Endothelial cell of umbilical vein (primary cell): ENCODE measurements around the gene MRPL48. TPM values are rescaled to one million over a fixed set of nuclear protein-coding genes. Genes with fewer than 3 reads are reported as not detected.

ENCODE experiments used
- BruUV-seq: library from RNA; stranded (reverse); fragments of 400-500 nt; replicated peaks from 2 replicates; lab custom pipeline; 2021; lab: Mats Ljungman, UMichigan
- CTCF ChIA-PET: fragments of 300-600, 350-600 bp; sonication (Branson Sonifier 250); formaldehyde crosslinking; loops from one replicate; lab custom pipeline; 2021; ENCODE audit warnings: antibody characterized with exemption, inconsistent platforms; lab: Charles Lee
- POLR2A ChIA-PET: fragments of 300-600, 350-600 bp; sonication (Branson Sonifier 250); formaldehyde crosslinking; loops from one replicate; lab custom pipeline; 2021; ENCODE audit warnings: antibody characterized with exemption, inconsistent platforms; lab: Charles Lee
- DNase-seq: peaks from one replicate; pipeline ENCODE4 v3.0.0-alpha.2; 2011; ENCODE audit warnings: low read depth, low spot score
- FAIRE-seq: peaks from 2 replicates; lab custom pipeline; 2011; peaks lifted over from hg19 to GRCh38; lab: Jason Lieb, UNC
- H2AFZ ChIP-seq: 2 replicates; pipeline ENCODE4 v1.6.0; 2012; ENCODE audit warnings: low read depth, low read length, control low read depth, inconsistent platforms
- H3K27ac ChIP-seq: 2 replicates; pipeline ENCODE4 v1.5.1; 2011; ENCODE audit warnings: low read depth, mild to moderate bottlenecking, control low read depth, low read length, moderate library complexity; ENCODE audit not compliant: insufficient read depth
- H3K27me3 ChIP-seq, 2 experiments: 2 replicates each; pipeline versions ENCODE4 v1.6.0 to v1.6.1; 2011; ENCODE audit warnings: low read length in 2 of 2, mixed read lengths in 1 of 2; ENCODE audit not compliant: control insufficient read depth in 2 of 2, insufficient read depth in 2 of 2
- H3K36me3 ChIP-seq, 2 experiments: 2 replicates in 1 of 2; 3 replicates in 1 of 2; pipeline ENCODE4 v1.5.1; 2011; ENCODE audit warnings: low read length in 2 of 2, mild to moderate bottlenecking in 1 of 2, moderate library complexity in 1 of 2; ENCODE audit not compliant: control insufficient read depth in 2 of 2, insufficient read depth in 2 of 2; ENCODE audit errors: extremely low read depth in 1 of 2
- H3K4me1 ChIP-seq: 3 replicates; pipeline ENCODE4 v1.5.1; 2011; ENCODE audit warnings: mild to moderate bottlenecking, low read length; ENCODE audit not compliant: control insufficient read depth, insufficient read depth; ENCODE audit errors: extremely low read depth
- H3K4me2 ChIP-seq: 2 replicates; pipeline ENCODE4 v1.6.1; 2011; ENCODE audit warnings: low read length, control low read depth, mixed read lengths; ENCODE audit not compliant: insufficient read depth
- H3K4me3 ChIP-seq, 3 experiments: fragments of 200-600 bp in 1 of 3; sonication (generic), shearing (Covaris generic) in 1 of 3; replicated peaks in 1 of 3; 2 replicates each; pipeline ENCODE4 v1.5.1; 2011 to 2016; ENCODE audit warnings: control low read depth in 3 of 3, low read length in 3 of 3, mild to moderate bottlenecking in 2 of 3, inconsistent platforms in 1 of 3, low read depth in 1 of 3, moderate library complexity in 1 of 3; ENCODE audit not compliant: insufficient read depth in 1 of 3
- H3K79me2 ChIP-seq: 2 replicates; pipeline ENCODE4 v1.6.0; 2012; ENCODE audit warnings: low read length, inconsistent platforms; ENCODE audit not compliant: control insufficient read depth, insufficient read depth
- H3K9ac ChIP-seq: replicated peaks from 2 replicates; pipeline ENCODE3; 2011; ENCODE audit warnings: low read length, control low read depth; ENCODE audit not compliant: insufficient read depth; ENCODE audit errors: extremely low read depth
- H3K9me1 ChIP-seq: replicated peaks from 3 replicates; pipeline ENCODE4 v1.6.0; 2011; ENCODE audit warnings: mild to moderate bottlenecking, low read length; ENCODE audit not compliant: control insufficient read depth, insufficient read depth; ENCODE audit errors: extremely low read depth
- H3K9me3 ChIP-seq: replicated peaks from 2 replicates; pipeline ENCODE4 v1.5.1; 2012; ENCODE audit warnings: low read length, inconsistent platforms; ENCODE audit not compliant: control insufficient read depth, insufficient read depth
- H4K20me1 ChIP-seq: replicated peaks from 2 replicates; pipeline ENCODE3; 2011; ENCODE audit warnings: mild to moderate bottlenecking, low read length; ENCODE audit not compliant: control insufficient read depth, insufficient read depth; ENCODE audit errors: extremely low read depth
- EZH2 ChIP-seq: IDR thresholded peaks from 2 replicates; pipeline ENCODE4 v1.6.1; 2012; ENCODE audit warnings: borderline replicate concordance, low read depth, mild to moderate bottlenecking, moderate library complexity, low read length, inconsistent platforms; ENCODE audit not compliant: severe bottlenecking
- FOS ChIP-seq: IDR thresholded peaks from 2 replicates; pipeline ENCODE4 v1.6.1; 2011; ENCODE audit warnings: mild to moderate bottlenecking, low read length, moderate library complexity, borderline replicate concordance; ENCODE audit not compliant: insufficient read depth
- GATA2 ChIP-seq: IDR thresholded peaks from 2 replicates; pipeline ENCODE4 v1.7.0; 2011; ENCODE audit warnings: low read depth, mild to moderate bottlenecking, moderate library complexity, mixed read lengths, low read length; ENCODE audit not compliant: insufficient read length, insufficient read depth
- JUN ChIP-seq: IDR thresholded peaks from 2 replicates; pipeline ENCODE4 v1.6.1; 2011; ENCODE audit warnings: borderline replicate concordance, low read depth; ENCODE audit not compliant: insufficient read length, insufficient read depth
- MYC ChIP-seq: IDR thresholded peaks from one replicate; pipeline ENCODE4 v1.6.1; 2011; ENCODE audit warnings: mild to moderate bottlenecking, low read depth, low read length
- POLR2A ChIP-seq: IDR thresholded peaks from 2 replicates; pipeline ENCODE4 v1.6.1; 2012; ENCODE audit warnings: low read depth, mild to moderate bottlenecking, control low read depth, low read length
- POLR2AphosphoS5 ChIP-seq: IDR thresholded peaks from 2 replicates; pipeline ENCODE4 v1.6.1; 2012; ENCODE audit warnings: low read depth, mild to moderate bottlenecking, control low read depth, low read length, moderate library complexity; ENCODE audit not compliant: insufficient read depth
- dilution Hi-C: fragments of 300-500 bp; cut with MboI; formaldehyde crosslinking; loops from one replicate; pipeline ENCODE4 v1.15.0; 2019; ENCODE audit warnings: low sequenced_read_pairs; ENCODE audit not compliant: extremely low pct_ligation_motif_present
- intact Hi-C: fragments of 100-400 bp; cut with micrococcal nuclease; formaldehyde crosslinking; loops from one replicate; pipeline ENCODE4 v1.10.0; 2022
- polyA plus RNA-seq, 4 experiments: library from polyadenylated mRNA; depleted of rRNA in 3 of 4; stranded (reverse) in 3 of 4; unstranded in 1 of 4; fragments of >200 nt; gene quantifications; 2 replicates each; pipeline versions ENCODE4 v1.2.1 to v1.2.3, GENCODE V29; 2011 to 2012; ENCODE audit warnings: missing spikeins in 1 of 4
- total RNA-seq: library from RNA; stranded (reverse); gene quantifications from 2 replicates; pipeline ENCODE4 v1.2.3, GENCODE V29; 2021
- TF ChIP-seq, protein P1 (sequence below), 2 donors: IDR thresholded peaks; 1 replicate in 1 of 2; 2 replicates in 1 of 2; pipeline ENCODE4 v1.5.1; 2011; ENCODE audit warnings: low read length in 2 of 2, mild to moderate bottlenecking in 2 of 2, moderate library complexity in 2 of 2, control low read depth in 1 of 2, inconsistent platforms in 1 of 2, low read depth in 1 of 2; ENCODE audit not compliant: insufficient read depth in 1 of 2; ENCODE audit errors: extremely low read depth in 1 of 2
- TF ChIP-seq, protein P2 (sequence below): IDR thresholded peaks from 2 replicates; pipeline ENCODE4 v1.6.1; 2011; ENCODE audit not compliant: insufficient read depth, insufficient read length

The MRPL48 gene
- total and polyA plus RNA-seq, 2 donors (not counting 3 experiments of a cell fraction or from before 2014, with no cell fraction given): 25.0 to 38.3 TPM

- Histone ChIP-seq H2AFZ (no peak overlapping the region), H3K79me2 (no peaks in the 10 kb centered on the region), H3K9me3 (no peaks in the 10 kb centered on the region), H3K4me3 (no peak overlapping the region), H4K20me1 (no peaks in the 10 kb centered on the region), H3K9me1 (no peaks in the 10 kb centered on the region), H3K4me1 (no peaks in the 10 kb centered on the region), H3K27ac (no peak overlapping the region), H3K27me3 (no peaks in the 10 kb centered on the region), H3K4me2 (no peak overlapping the region), H3K36me3 (peaks cover 0 to 4% of the 10 kb centered on the region in 2 experiments), H3K9ac (no peak overlapping the region)
- no peak for TF ChIP-seq POLR2AphosphoS5
- FAIRE-seq: no peak
- CTCF ChIA-PET: no interaction called here
- dilution Hi-C loops (no loop called here), intact Hi-C loops (no loop called here)
- DNase-seq: no peak
- POLR2A ChIA-PET: no interaction called here
- BruUV-seq: no TSS peak
Measured at GRCh38 chr11:73902303-73902702, 114.6 kb downstream of the MRPL48 start.

GRCh38 chr11:73907191-73907590, 119.5 kb downstream of the MRPL48 start:
- Histone ChIP-seq H3K27ac (no peak overlapping the region), H2AFZ (no peak overlapping the region), H3K4me2 (no peak overlapping the region), H4K20me1 (no peaks in the 10 kb centered on the region), H3K36me3 (peaks cover 0 to 2% of the 10 kb centered on the region in 2 experiments), H3K9me1 (no peaks in the 10 kb centered on the region), H3K27me3 (no peaks in the 10 kb centered on the region), H3K4me1 (no peaks in the 10 kb centered on the region), H3K9me3 (no peaks in the 10 kb centered on the region), H3K9ac (no peak overlapping the region), H3K4me3 (no peak overlapping the region), H3K79me2 (no peaks in the 10 kb centered on the region)
- dilution Hi-C loops: no loop called here
- TF ChIP-seq GATA2: no peak
- TF ChIP-seq, protein P1, sequence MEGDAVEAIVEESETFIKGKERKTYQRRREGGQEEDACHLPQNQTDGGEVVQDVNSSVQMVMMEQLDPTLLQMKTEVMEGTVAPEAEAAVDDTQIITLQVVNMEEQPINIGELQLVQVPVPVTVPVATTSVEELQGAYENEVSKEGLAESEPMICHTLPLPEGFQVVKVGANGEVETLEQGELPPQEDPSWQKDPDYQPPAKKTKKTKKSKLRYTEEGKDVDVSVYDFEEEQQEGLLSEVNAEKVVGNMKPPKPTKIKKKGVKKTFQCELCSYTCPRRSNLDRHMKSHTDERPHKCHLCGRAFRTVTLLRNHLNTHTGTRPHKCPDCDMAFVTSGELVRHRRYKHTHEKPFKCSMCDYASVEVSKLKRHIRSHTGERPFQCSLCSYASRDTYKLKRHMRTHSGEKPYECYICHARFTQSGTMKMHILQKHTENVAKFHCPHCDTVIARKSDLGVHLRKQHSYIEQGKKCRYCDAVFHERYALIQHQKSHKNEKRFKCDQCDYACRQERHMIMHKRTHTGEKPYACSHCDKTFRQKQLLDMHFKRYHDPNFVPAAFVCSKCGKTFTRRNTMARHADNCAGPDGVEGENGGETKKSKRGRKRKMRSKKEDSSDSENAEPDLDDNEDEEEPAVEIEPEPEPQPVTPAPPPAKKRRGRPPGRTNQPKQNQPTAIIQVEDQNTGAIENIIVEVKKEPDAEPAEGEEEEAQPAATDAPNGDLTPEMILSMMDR (IDR thresholded peaks at IDR 0.05; ENCODE audit: extremely low read depth in 1 of 2, insufficient read depth in 1 of 2, low read depth in 1 of 2, low read length in 2 of 2): no peak
- TF ChIP-seq MYC: no peak
- no peak for TF ChIP-seq JUN
- TF ChIP-seq, protein P2, sequence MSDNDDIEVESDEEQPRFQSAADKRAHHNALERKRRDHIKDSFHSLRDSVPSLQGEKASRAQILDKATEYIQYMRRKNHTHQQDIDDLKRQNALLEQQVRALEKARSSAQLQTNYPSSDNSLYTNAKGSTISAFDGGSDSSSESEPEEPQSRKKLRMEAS: no peak
- no peak for TF ChIP-seq EZH2
- no peak for TF ChIP-seq POLR2AphosphoS5
- TF ChIP-seq POLR2A: no peak
- no peak for TF ChIP-seq FOS
- DNase-seq: no peak
- FAIRE-seq: no peak
- ChIA-PET CTCF (interaction anchor here (0.6 to 0.8 kb wide), 2 partner anchors 10 to 983 kb away, joined by 3 read pairs; no protein-coding TSS in a partner anchor), POLR2A (no interaction called here)
- BruUV-seq: no TSS peak
- intact Hi-C loops: no loop called here
